Mesenchymal stem cell (in vitro differentiated cells and primary cell): ENCODE results near the gene GNG13.

ENCODE experiments used
- DNase-seq: peaks from one replicate; pipeline ENCODE4 v3.0.0-alpha.2; 2013
- H2AFZ ChIP-seq: one replicate; pipeline ENCODE4 v1.6.1; 2013; ENCODE audit warnings: low read depth, mild to moderate bottlenecking, control low read depth, inconsistent platforms, low read length, moderate library complexity
- H2AK5ac ChIP-seq: 2 replicates; pipeline ENCODE4 v1.6.1; 2013; ENCODE audit warnings: low read length, moderate library complexity, mild to moderate bottlenecking, inconsistent platforms; ENCODE audit not compliant: severe bottlenecking
- H2BK120ac ChIP-seq: one replicate; pipeline ENCODE4 v1.6.1; 2013; ENCODE audit warnings: low read depth, mild to moderate bottlenecking, inconsistent platforms, low read length, moderate library complexity
- H2BK12ac ChIP-seq, 2 experiments: one replicate each; pipeline ENCODE4 v1.6.1; 2013; ENCODE audit warnings: inconsistent platforms in 2 of 2, low read length in 2 of 2, mild to moderate bottlenecking in 2 of 2, moderate library complexity in 2 of 2, control low read depth in 1 of 2
- H2BK15ac ChIP-seq: one replicate; pipeline ENCODE4 v1.6.1; 2013; ENCODE audit warnings: mild to moderate bottlenecking, low read depth, inconsistent platforms; ENCODE audit not compliant: poor library complexity, severe bottlenecking
- H2BK5ac ChIP-seq: 2 replicates; pipeline ENCODE4 v1.6.1; 2013; ENCODE audit warnings: low read depth, mild to moderate bottlenecking, low read length, control low read depth, inconsistent platforms; ENCODE audit not compliant: poor library complexity, severe bottlenecking
- H3K14ac ChIP-seq, 2 experiments: one replicate each; pipeline ENCODE4 v1.6.1; 2013; ENCODE audit warnings: inconsistent platforms in 2 of 2, low read length in 2 of 2, control low read depth in 1 of 2, mild to moderate bottlenecking in 1 of 2, moderate library complexity in 1 of 2
- H3K18ac ChIP-seq, 2 experiments: one replicate each; pipeline ENCODE4 v1.6.1; 2013; ENCODE audit warnings: inconsistent platforms in 2 of 2, low read length in 2 of 2, control low read depth in 1 of 2, low read depth in 1 of 2, mild to moderate bottlenecking in 1 of 2
- H3K23ac ChIP-seq, 2 experiments: one replicate each; pipeline ENCODE4 v1.6.1; 2013; ENCODE audit warnings: inconsistent platforms in 2 of 2, low read length in 2 of 2, mild to moderate bottlenecking in 2 of 2, moderate library complexity in 2 of 2, control low read depth in 1 of 2
- H3K27ac ChIP-seq: 2 replicates; pipeline ENCODE4 v1.5.1; 2013; ENCODE audit warnings: mild to moderate bottlenecking, moderate library complexity, low read length, control low read depth, inconsistent platforms; ENCODE audit not compliant: poor library complexity, severe bottlenecking
- H3K27me3 ChIP-seq, 2 experiments: 2 replicates each; pipeline versions ENCODE4 v1.6.1 to v1.7.0; 2013; ENCODE audit warnings: low read length in 2 of 2, mild to moderate bottlenecking in 2 of 2, moderate library complexity in 2 of 2, control low read depth in 1 of 2, inconsistent platforms in 1 of 2; ENCODE audit not compliant: control insufficient read depth in 1 of 2, insufficient read depth in 1 of 2
- H3K36me3 ChIP-seq, 2 experiments: 2 replicates each; pipeline versions ENCODE4 v1.6.1 to v1.7.0; 2013; ENCODE audit warnings: low read length in 2 of 2, control low read depth in 1 of 2, inconsistent platforms in 1 of 2, low read depth in 1 of 2, mild to moderate bottlenecking in 1 of 2; ENCODE audit not compliant: insufficient read depth in 2 of 2, control insufficient read depth in 1 of 2
- H3K4ac ChIP-seq, 2 experiments: one replicate each; pipeline ENCODE4 v1.6.1; 2013; ENCODE audit warnings: inconsistent platforms in 2 of 2, low read length in 2 of 2, mild to moderate bottlenecking in 2 of 2, moderate library complexity in 2 of 2, control low read depth in 1 of 2, low read depth in 1 of 2
- H3K4me1 ChIP-seq: 2 replicates; pipeline ENCODE4 v1.6.1; 2013; ENCODE audit warnings: low read depth, low read length, control low read depth; ENCODE audit not compliant: control insufficient read depth, insufficient read depth
- H3K4me2 ChIP-seq: 2 replicates; pipeline ENCODE4 v1.6.1; 2013; ENCODE audit warnings: low read length, mild to moderate bottlenecking, inconsistent platforms; ENCODE audit not compliant: poor library complexity, severe bottlenecking
- H3K4me3 ChIP-seq, 2 experiments: 2 replicates each; pipeline versions ENCODE4 v1.5.1 to v1.7.0; 2013; ENCODE audit warnings: low read length in 2 of 2, mild to moderate bottlenecking in 2 of 2, control low read depth in 1 of 2, low read depth in 1 of 2; ENCODE audit not compliant: insufficient read depth in 1 of 2
- H3K79me1 ChIP-seq: replicated peaks from 2 replicates; pipeline ENCODE4 v1.6.1; 2013; ENCODE audit warnings: mild to moderate bottlenecking, control low read depth, low read length, inconsistent platforms; ENCODE audit not compliant: poor library complexity, severe bottlenecking
- H3K9ac ChIP-seq: 2 replicates; pipeline ENCODE4 v1.7.0; 2013; ENCODE audit warnings: mild to moderate bottlenecking, low read length, moderate library complexity
- H3K9me3 ChIP-seq: 2 replicates; pipeline ENCODE4 v1.7.0; 2013; ENCODE audit warnings: mild to moderate bottlenecking, low read length; ENCODE audit not compliant: control insufficient read depth
- H4K8ac ChIP-seq: one replicate; pipeline ENCODE4 v1.6.1; 2013; ENCODE audit warnings: inconsistent platforms, mild to moderate bottlenecking, low read length, moderate library complexity
- H4K91ac ChIP-seq: one replicate; pipeline ENCODE4 v1.6.1; 2013; ENCODE audit warnings: mild to moderate bottlenecking, low read length, inconsistent platforms
- WGBS: methylation state at CpG from one replicate; pipeline ENCODE4 v1.1.7; 2013; ENCODE audit warnings: mixed read lengths; 5-methylcytosine and 5-hydroxymethylcytosine counted together

Gene GNG13

DNA sequence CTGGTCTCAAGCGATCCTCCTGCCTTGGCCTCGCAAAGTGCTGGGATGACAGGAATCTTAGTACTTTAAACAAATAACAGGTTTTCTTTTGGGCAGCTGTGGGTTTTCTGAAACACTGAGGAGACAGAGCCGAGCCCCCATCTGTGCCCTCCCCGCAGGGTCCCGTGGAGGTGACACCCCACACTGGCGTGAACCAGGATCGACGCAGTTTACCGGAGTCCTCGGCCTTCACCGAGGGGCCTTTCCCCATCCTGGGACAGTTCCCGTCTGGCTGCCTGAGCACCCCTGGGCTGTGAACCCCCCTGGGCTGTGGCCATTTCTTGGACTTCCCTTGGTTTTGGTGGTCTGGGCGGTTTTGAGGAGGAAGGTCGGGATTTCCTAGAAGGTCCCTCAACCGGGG is 15.3 kb upstream of the GNG13 start:
- Histone ChIP-seq H3K4me3 (no peak overlapping the region), H3K27ac (no peak overlapping the region), H3K4ac (no peak overlapping the region), H3K14ac (no peak overlapping the region), H3K18ac (no peak overlapping the region), H3K23ac (no peak overlapping the region), H2BK15ac (no peak overlapping the region), H2AK5ac (no peak overlapping the region), H2BK12ac (no peak overlapping the region), H3K27me3 (peaks cover 10 to 55% of the 10 kb centered on the region in 2 experiments), H3K4me1 (peaks cover 15% of the 10 kb centered on the region), H2BK5ac (no peak overlapping the region), H4K8ac (no peak overlapping the region), H2AFZ (no peak overlapping the region), H4K91ac (no peak overlapping the region), H2BK120ac (no peak overlapping the region), H3K79me1 (no peaks in the 10 kb centered on the region), H3K36me3 (peaks cover 0 to 4% of the 10 kb centered on the region in 2 experiments), H3K9me3 (peaks cover 11% of the 10 kb centered on the region), H3K9ac (no peak overlapping the region), H3K4me2 (no peak overlapping the region)
- 91% methylated on average over 15 of the region's 15 CpGs for WGBS
- DNase-seq: no peak

DNA sequence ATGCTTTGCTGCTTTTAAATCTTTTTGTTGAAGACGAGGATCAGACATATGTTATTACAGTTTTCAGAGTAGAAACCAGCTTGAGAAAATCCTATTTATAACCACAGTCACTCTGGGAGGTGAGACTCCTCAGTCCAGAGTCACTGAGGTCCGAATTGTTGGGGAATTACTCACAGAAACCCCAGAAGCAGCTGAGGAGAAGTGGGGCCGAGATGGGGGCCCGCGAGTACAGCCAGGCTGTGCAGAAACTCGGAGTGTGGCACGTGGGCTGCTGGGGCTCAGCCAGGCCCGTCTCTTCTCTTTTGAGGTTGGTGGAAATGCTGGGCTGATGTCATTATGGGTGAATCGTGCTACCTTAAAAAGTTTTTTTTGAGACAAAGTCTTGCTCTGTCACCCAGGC is 14.4 kb upstream of the GNG13 start:
- 67% methylated on average over 9 of the region's 9 CpGs for WGBS
- Histone ChIP-seq H3K4me3 (no peak overlapping the region), H3K23ac (no peak overlapping the region), H3K9ac (no peak overlapping the region), H2BK120ac (no peak overlapping the region), H2AFZ (no peak overlapping the region), H3K4ac (no peak overlapping the region), H3K27ac (no peak overlapping the region), H4K91ac (no peak overlapping the region), H2AK5ac (no peak overlapping the region), H3K27me3 (peaks cover 10 to 55% of the 10 kb centered on the region in 2 experiments), H2BK15ac (no peak overlapping the region), H3K18ac (no peak overlapping the region), H3K14ac (no peak overlapping the region), H2BK5ac (no peak overlapping the region), H2BK12ac (no peak overlapping the region), H3K36me3 (peaks cover 0 to 4% of the 10 kb centered on the region in 2 experiments), H3K79me1 (no peaks in the 10 kb centered on the region), H3K4me2 (no peak overlapping the region), H4K8ac (no peak overlapping the region), H3K9me3 (peaks cover 11% of the 10 kb centered on the region), H3K4me1 (peaks cover 15% of the 10 kb centered on the region)
- DNase-seq: peak; percentile 17

DNA sequence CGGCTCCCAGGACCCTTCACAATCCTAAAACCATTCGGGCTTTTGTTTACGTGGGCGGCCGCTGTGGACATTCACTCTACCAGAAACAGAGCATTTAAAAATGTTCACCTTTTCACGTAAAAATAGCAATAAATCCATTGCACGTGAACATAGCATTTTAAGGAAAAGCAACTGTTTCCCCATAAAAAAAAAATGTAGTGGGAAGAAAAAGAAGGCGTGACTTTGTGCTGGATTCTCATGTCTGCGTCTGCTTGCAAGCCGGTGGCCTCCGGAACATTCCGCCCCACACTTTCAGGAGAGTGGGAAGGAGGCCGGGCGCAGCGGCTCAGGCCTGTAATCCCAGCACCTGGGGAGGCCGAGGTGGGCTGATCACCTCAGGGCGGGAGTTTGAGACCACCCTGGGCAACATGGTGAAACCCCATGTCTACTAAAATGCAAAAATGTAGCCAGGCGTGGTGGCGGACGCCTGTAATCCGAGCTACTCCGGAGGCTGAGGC is 13.4 kb upstream of the GNG13 start:
- peak overlapping the region; percentile 70 for H3K9ac ChIP-seq
- no peak overlapping the region for H3K4ac ChIP-seq
- no peak overlapping the region for H4K91ac ChIP-seq
- peaks cover 11% of the 10 kb centered on the region for H3K9me3 ChIP-seq
- H2BK5ac ChIP-seq: no peak overlapping the region
- H2AFZ ChIP-seq: no peak overlapping the region
- H3K4me1 ChIP-seq: peaks cover 15% of the 10 kb centered on the region
- H3K36me3 ChIP-seq: peaks cover 0 to 4% of the 10 kb centered on the region in 2 experiments
- WGBS: 75% methylated on average over 18 of the region's 22 CpGs
- H3K18ac ChIP-seq: no peak overlapping the region
- no peak overlapping the region for H2BK12ac ChIP-seq
- no peak overlapping the region for H4K8ac ChIP-seq
- H3K4me3 ChIP-seq: peak overlapping the region in 1 of 2 experiments; percentile 59
- H3K27ac ChIP-seq: no peak overlapping the region
- H3K27me3 ChIP-seq: peaks cover 10 to 45% of the 10 kb centered on the region in 2 experiments
- no peak overlapping the region for H2BK15ac ChIP-seq
- H2AK5ac ChIP-seq: no peak overlapping the region
- no peak overlapping the region for H3K23ac ChIP-seq
- H2BK120ac ChIP-seq: no peak overlapping the region
- H3K4me2 ChIP-seq: peak overlapping the region; percentile 52
- H3K14ac ChIP-seq: no peak overlapping the region
- H3K79me1 ChIP-seq: no peaks in the 10 kb centered on the region
- DNase-seq: no peak

DNA sequence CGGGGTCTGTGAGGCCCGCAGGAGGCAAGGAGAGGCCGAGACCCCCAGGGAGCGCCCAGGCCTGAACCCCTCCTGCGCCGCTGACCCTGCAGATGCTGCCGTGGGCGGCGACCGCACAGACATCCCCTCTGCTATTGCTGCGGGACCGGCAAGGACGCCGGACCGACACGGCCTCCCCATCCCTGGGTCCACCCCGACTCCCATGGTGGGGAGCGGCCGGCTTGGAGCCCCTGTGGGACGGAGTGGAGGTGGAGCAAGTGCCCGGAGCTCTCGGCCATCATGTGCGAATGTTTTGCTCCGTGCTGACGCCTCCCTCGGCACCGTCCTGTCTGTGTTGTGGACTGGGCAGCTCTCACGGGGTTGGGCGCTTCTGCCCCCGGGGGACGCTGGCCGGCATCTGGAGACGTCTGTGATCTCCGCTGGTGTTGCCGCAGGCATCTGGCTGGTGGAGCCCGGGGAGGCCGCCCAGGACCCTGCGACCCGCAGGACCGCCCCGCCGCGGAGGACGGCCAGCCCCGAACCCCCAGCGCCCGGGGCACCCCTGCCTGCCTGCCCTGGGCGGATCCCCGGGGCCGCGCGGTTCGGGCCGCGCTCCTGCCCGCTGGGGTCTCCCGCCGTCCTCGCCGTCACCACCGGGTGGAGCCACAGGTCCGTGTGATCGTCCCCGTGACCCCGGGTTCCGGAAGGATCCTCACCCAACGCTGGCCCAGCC is 12.8 kb upstream of the GNG13 start:
- Histone ChIP-seq H3K9me3 (peaks cover 6% of the 10 kb centered on the region), H3K4ac (peak overlapping the region in 1 of 2 experiments; percentile 39), H3K27me3 (peaks cover 10 to 40% of the 10 kb centered on the region in 2 experiments), H2BK5ac (no peak overlapping the region), H2AK5ac (no peak overlapping the region), H3K4me1 (peaks cover 17% of the 10 kb centered on the region), H4K91ac (peak overlapping the region; percentile 43), H3K36me3 (peaks cover 0 to 4% of the 10 kb centered on the region in 2 experiments), H4K8ac (peak overlapping the region; percentile 56), H2BK15ac (no peak overlapping the region), H3K79me1 (peaks cover 3% of the 10 kb centered on the region), H3K14ac (no peak overlapping the region), H2AFZ (peak overlapping the region; percentile 54), H2BK120ac (no peak overlapping the region), H3K4me3 (peak overlapping the region in 1 of 2 experiments; percentile 59), H2BK12ac (no peak overlapping the region), H3K18ac (no peak overlapping the region), H3K9ac (peak overlapping the region; percentile 70), H3K23ac (no peak overlapping the region), H3K4me2 (peak overlapping the region; percentile 52), H3K27ac (no peak overlapping the region)
- WGBS: 26% methylated on average over 67 of the region's 67 CpGs
- peak; percentile 14 for DNase-seq
